Stimulated activated CD4-positive, alpha-beta T cell treated with anti-CD3 and anti-CD28 coated beads, Interleukin-12 subunit alpha, Interleukin-12 subunit beta, amount 100 ng/mL, for 24 hours (primary cell): ENCODE results near the gene MYO6.

Experiments used
- DNase-seq, 2 experiments: peaks; one replicate each; pipeline ENCODE4 v3.0.0-alpha.2; 2020; ENCODE audit warnings: low read depth in 2 of 2

Gene MYO6

DNA sequence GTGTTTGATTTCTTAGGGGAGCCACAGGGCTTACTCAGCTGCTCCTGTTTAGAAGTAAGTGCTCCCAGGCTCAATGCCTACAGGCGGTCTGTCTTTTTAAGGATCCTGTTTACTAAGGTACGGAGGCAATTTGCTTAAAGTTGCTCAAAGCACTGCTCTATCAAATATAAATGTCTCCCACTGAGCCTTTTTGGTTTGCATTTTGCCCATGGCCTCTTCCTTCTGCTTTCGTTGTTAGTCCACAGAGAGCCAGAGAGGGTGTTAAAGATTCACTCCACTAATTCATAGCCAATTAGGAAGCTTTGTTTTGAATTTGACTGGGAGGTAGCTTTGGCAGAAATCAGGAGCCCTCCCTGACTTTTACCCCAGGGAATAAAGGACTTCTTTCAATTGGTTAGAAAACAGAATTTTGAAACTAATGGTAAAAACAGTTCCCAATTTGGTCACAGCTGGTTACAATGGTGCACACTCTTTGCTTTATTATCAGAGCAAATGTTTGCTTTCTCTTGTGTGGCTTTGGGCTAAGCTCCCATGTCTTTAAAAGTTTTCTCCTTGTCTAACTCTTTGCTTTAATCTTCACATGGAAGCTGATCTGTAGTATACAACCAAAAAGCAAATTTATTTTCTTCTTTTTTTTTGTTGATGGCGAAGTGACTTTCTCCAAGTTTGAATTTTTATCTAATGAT is 197.2 kb downstream of the MYO6 start:
- no peak for DNase-seq

DNA sequence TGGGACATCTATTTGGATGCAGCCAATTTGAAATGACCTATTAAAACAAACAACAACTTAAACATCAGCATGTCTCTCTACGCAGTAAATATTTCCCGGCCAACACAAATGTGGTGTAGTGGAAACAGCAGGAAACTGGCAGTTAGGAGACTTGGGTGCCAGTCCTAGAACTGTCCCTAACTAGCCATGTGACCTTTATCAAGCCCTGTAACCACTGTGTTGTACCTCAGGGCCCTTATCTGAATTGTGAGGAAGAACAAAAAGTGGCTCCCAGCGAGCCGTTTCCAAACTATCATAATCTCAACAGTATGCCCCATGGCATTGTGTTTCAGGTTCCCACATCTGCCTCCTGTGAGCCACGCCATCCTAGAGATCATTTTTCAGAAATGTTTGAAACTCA is 198.9 kb downstream of the MYO6 start:
- no peak for DNase-seq

DNA sequence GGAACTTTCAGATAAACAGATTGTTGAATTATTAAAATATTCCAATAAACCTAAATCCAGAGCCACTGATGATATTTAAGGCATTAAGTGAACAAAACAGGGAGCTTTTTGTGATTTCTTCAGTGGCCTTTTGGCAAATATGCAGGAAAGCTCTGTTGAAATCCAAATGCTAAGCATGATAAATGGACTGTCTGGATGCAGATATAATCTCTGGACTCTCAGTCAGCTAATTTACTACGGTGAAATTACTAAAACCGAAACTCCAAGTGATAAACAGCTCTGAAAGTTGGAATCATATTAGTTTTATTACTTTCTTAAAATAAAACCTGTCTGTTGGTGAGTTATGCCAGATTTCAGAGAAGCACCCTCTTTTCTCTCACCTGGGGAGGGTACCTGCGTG is 203.1 kb downstream of the MYO6 start:
- no peak for DNase-seq

DNA sequence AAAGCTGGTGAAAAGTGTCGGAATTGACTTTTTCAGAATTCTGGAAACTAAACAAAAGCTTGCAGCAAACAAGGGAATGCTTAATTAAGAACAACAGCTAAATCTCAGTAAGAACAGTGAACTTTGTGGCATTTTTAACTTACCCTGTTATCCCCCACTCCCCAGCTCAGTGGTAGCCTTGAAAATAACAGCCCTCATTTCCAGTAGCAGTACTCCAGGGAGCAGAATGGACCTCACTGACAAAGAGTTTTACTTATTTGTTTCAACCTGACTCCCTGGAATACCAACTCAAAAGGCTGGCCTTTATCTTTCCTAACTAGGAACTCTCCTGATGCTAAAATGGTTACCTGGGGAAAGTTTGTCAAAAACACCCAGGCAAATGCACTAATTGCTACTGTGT is 214.5 kb downstream of the MYO6 start:
- no peak for DNase-seq

DNA sequence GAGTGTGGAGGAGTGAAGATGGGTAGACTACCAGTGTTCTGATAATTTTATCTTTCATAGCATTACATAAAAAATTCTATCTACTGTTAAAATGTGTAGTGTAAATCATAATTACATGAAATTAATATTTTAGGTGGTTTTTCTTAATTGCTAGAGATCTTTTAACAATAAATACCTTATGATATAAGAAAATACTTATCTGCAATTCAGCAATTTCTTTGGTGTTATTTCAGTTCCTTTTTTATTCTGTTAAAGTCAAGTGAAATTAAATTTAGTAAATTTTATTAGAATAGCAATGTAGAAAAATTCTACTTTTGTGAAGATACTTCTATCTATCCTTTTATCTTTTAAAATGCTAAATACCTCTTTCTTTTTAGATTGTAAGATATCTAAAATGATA is 219.1 kb downstream of the MYO6 start:
- DNase-seq, result no peak
